ENCODE results near the gene LILRB4.

DNA sequence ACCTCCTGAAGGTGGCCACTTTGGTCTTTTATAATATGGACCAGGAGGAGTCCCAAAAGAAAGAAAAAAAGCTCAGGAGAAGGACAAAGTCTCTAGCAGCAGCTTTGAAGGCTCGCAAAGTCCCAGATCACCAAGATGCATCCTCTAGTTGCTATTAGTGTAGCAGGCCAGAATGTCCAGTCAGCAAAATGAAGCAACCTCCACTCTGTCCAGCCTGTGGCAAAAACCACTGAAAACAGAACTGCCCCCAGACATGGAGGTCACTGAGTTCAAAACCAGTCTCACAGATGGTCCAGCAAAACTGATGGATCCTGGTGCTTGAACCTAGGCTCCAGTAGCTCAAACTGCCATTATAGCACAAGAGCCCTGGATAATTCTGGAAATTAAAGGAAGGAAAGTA, 10.4 kb downstream of the LILRB4 start:
- TF ChIP-seq, protein P1, sequence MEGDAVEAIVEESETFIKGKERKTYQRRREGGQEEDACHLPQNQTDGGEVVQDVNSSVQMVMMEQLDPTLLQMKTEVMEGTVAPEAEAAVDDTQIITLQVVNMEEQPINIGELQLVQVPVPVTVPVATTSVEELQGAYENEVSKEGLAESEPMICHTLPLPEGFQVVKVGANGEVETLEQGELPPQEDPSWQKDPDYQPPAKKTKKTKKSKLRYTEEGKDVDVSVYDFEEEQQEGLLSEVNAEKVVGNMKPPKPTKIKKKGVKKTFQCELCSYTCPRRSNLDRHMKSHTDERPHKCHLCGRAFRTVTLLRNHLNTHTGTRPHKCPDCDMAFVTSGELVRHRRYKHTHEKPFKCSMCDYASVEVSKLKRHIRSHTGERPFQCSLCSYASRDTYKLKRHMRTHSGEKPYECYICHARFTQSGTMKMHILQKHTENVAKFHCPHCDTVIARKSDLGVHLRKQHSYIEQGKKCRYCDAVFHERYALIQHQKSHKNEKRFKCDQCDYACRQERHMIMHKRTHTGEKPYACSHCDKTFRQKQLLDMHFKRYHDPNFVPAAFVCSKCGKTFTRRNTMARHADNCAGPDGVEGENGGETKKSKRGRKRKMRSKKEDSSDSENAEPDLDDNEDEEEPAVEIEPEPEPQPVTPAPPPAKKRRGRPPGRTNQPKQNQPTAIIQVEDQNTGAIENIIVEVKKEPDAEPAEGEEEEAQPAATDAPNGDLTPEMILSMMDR (IDR thresholded peaks at IDR 0.05) = no peak
- peak in 1 of 2 donors; percentile 29 for TF ChIP-seq EP300 (IDR thresholded peaks at IDR 0.05)
- TF ChIP-seq POLR2A (IDR thresholded peaks at IDR 0.05) = no peak
